Neural progenitor cell (in vitro differentiated cells): Measurements from ENCODE around the gene OSCP1. TPM values are rescaled to one million over a fixed set of nuclear protein-coding genes. Genes with fewer than 3 reads are reported as not detected.

Experiments
- DNase-seq: peaks from one replicate; pipeline ENCODE4 v3.0.0-alpha.2; 2016; ENCODE audit warnings: low spot score
- H2AFZ ChIP-seq: fragments of 200-600 bp; sonication (generic); replicated peaks from 2 replicates; pipeline ENCODE4 v1.6.1; 2016; ENCODE audit warnings: antibody characterized with exemption
- H3F3A ChIP-seq: fragments of 200-600 bp; sonication (generic); 2 replicates; pipeline ENCODE4 v1.6.1; 2016; ENCODE audit warnings: antibody characterized with exemption, low read depth
- H3K27ac ChIP-seq: fragments of 200-600 bp; sonication (generic); 2 replicates; pipeline ENCODE4 v1.5.1; 2016; ENCODE audit warnings: mild to moderate bottlenecking
- H3K27me3 ChIP-seq: fragments of 200-600 bp; sonication (generic); 2 replicates; pipeline ENCODE4 v1.6.1; 2016; ENCODE audit warnings: mild to moderate bottlenecking, moderate library complexity
- H3K36me3 ChIP-seq: fragments of 200-600 bp; sonication (generic); 2 replicates; pipeline ENCODE4 v1.5.1; 2016
- H3K4me1 ChIP-seq: fragments of 200-600 bp; sonication (generic); 2 replicates; pipeline ENCODE4 v1.6.1; 2016; ENCODE audit warnings: mixed run types
- H3K4me2 ChIP-seq: fragments of 200-600 bp; sonication (generic); 2 replicates; pipeline ENCODE4 v1.6.1; 2016
- H3K4me3 ChIP-seq: fragments of 200-600 bp; sonication (generic); 2 replicates; pipeline ENCODE4 v1.5.1; 2016
- H3K79me2 ChIP-seq: fragments of 200-600 bp; sonication (generic); 2 replicates; pipeline ENCODE4 v1.6.1; 2016; ENCODE audit warnings: low read depth
- H3K9ac ChIP-seq: fragments of 200-600 bp; sonication (generic); 2 replicates; pipeline ENCODE4 v1.6.1; 2016
- H3K9me3 ChIP-seq: fragments of 200-600 bp; sonication (generic); 2 replicates; pipeline ENCODE4 v1.5.1; 2016; ENCODE audit warnings: low read depth
- H4K20me1 ChIP-seq: fragments of 200-600 bp; sonication (generic); 2 replicates; pipeline ENCODE4 v1.6.1; 2016; ENCODE audit warnings: low read depth
- H3K27ac Mint-ChIP-seq: 3 replicates; pipeline ENCODE4 v1.8.0; 2021; ENCODE audit warnings: mixed read lengths
- H3K27me3 Mint-ChIP-seq: 2 replicates; pipeline ENCODE4 v1.8.0; 2022; ENCODE audit warnings: low read depth, mild to moderate bottlenecking, inconsistent platforms, moderate library complexity, mixed read lengths; ENCODE audit not compliant: insufficient read depth
- H3K36me3 Mint-ChIP-seq: 3 replicates; pipeline ENCODE4 v1.8.0; 2021; ENCODE audit warnings: mixed read lengths
- H3K4me1 Mint-ChIP-seq: 3 replicates; pipeline ENCODE4 v1.8.0; 2021; ENCODE audit warnings: mixed read lengths
- H3K4me3 Mint-ChIP-seq: 3 replicates; pipeline ENCODE4 v1.8.0; 2021; ENCODE audit warnings: mild to moderate bottlenecking, moderate library complexity, mixed read lengths
- H3K9me3 Mint-ChIP-seq: 3 replicates; pipeline ENCODE4 v1.8.0; 2020; ENCODE audit warnings: mixed read lengths
- EZH2 ChIP-seq: fragments of 200-600 bp; sonication (generic); IDR thresholded peaks from 2 replicates; pipeline ENCODE4 v1.6.1; 2017; ENCODE audit warnings: antibody characterized with exemption, mild to moderate bottlenecking, moderate library complexity
- EZH2phosphoT487 ChIP-seq: fragments of 200-600 bp; sonication (generic); IDR thresholded peaks from 2 replicates; pipeline ENCODE4 v1.6.1; 2017; ENCODE audit warnings: antibody characterized with exemption
- total RNA-seq: library from RNA; depleted of rRNA; stranded (reverse); fragments of >200 nt; gene quantifications from 2 replicates; pipeline ENCODE4 v1.2.3, GENCODE V29; 2015; ENCODE audit warnings: low replicate concordance
- TF ChIP-seq, protein P1 (sequence below): fragments of 200-600 bp; sonication (generic); IDR thresholded peaks from 2 replicates; pipeline ENCODE4 v1.5.1; 2017; ENCODE audit warnings: antibody characterized with exemption, mild to moderate bottlenecking

The OSCP1 gene
- total RNA-seq, 1 donor from 2014 or later, result 7.8 TPM

DNA sequence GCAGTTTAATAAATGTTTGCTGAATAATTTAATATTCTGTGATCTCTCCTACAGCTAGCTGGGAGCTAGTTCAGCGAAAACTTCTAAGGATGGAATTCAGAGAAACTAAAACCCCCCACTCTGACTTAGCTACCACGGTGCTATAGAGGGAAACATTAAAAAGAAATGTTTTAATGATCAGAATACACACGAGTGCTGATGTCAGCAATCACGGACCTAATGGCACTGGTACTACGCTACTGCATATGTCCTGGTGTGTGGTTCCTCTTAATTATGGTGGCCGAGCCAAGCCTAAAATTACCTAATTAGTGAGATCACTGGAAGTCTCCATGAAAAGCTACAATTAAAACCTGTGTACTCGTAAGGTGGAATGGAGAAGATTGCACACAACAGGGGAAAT lies 28.6 kb downstream of the OSCP1 start:
- Histone ChIP-seq H2AFZ (no peak overlapping the region), H3F3A (no peaks in the 10 kb centered on the region), H3K27ac (no peak overlapping the region), H3K36me3 (no peaks in the 10 kb centered on the region), H3K79me2 (no peaks in the 10 kb centered on the region), H3K4me3 (no peak overlapping the region), H3K4me2 (no peak overlapping the region), H3K27me3 (no peaks in the 10 kb centered on the region), H4K20me1 (no peaks in the 10 kb centered on the region), H3K9me3 (no peaks in the 10 kb centered on the region), H3K9ac (no peak overlapping the region), H3K4me1 (no peaks in the 10 kb centered on the region)
- Mint-ChIP-seq H3K4me1 (peaks cover 8% of the 10 kb centered on the region), H3K27me3 (peaks cover 9% of the 10 kb centered on the region), H3K9me3 (no peaks in the 10 kb centered on the region), H3K36me3 (peaks cover 9% of the 10 kb centered on the region), H3K4me3 (no peak overlapping the region), H3K27ac (no peak overlapping the region)
- DNase-seq, result no peak
- TF ChIP-seq EZH2phosphoT487 (no peak), EZH2 (no peak)
- TF ChIP-seq, protein P1, sequence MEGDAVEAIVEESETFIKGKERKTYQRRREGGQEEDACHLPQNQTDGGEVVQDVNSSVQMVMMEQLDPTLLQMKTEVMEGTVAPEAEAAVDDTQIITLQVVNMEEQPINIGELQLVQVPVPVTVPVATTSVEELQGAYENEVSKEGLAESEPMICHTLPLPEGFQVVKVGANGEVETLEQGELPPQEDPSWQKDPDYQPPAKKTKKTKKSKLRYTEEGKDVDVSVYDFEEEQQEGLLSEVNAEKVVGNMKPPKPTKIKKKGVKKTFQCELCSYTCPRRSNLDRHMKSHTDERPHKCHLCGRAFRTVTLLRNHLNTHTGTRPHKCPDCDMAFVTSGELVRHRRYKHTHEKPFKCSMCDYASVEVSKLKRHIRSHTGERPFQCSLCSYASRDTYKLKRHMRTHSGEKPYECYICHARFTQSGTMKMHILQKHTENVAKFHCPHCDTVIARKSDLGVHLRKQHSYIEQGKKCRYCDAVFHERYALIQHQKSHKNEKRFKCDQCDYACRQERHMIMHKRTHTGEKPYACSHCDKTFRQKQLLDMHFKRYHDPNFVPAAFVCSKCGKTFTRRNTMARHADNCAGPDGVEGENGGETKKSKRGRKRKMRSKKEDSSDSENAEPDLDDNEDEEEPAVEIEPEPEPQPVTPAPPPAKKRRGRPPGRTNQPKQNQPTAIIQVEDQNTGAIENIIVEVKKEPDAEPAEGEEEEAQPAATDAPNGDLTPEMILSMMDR, result no peak

DNA sequence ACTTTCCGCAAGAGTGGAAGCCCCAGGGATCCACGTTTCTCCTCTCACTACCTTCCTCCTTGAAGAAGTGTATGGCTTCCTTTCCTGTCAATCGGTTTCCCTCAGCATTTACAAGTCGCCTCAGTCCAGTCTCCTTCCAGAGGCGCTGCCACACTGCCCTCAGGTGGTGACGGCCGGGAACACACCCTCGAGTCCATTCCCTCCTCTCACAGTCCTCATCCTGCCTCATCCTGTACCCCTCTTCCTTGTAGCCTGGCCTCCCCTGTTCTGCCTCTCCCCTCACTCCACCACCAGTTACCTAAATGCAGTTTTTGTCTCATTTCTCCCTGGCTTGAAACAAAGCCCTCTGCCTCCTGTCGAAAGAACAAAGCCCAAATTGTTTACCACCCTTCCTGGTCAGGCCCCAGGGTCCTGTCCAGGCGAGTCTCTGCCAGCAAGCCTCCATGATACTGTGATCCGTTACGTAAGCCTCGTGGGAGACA lies 29.4 kb downstream of the OSCP1 start:
- Histone ChIP-seq H3K36me3 (no peaks in the 10 kb centered on the region), H4K20me1 (no peaks in the 10 kb centered on the region), H3K4me1 (no peaks in the 10 kb centered on the region), H3K79me2 (no peaks in the 10 kb centered on the region), H3K27ac (no peak overlapping the region), H3K9me3 (no peaks in the 10 kb centered on the region), H3K4me3 (no peak overlapping the region), H3F3A (no peaks in the 10 kb centered on the region), H3K9ac (no peak overlapping the region), H3K4me2 (no peak overlapping the region), H3K27me3 (no peaks in the 10 kb centered on the region), H2AFZ (no peak overlapping the region)
- H3K27ac Mint-ChIP-seq, result peak overlapping the region; percentile 65
- TF ChIP-seq, protein P1, result peak; percentile 84
- no peak for TF ChIP-seq EZH2
- peaks cover 9% of the 10 kb centered on the region for H3K27me3 Mint-ChIP-seq
- H3K4me3 Mint-ChIP-seq, result peak overlapping the region; percentile 49
- H3K4me1 Mint-ChIP-seq, result peaks cover 8% of the 10 kb centered on the region
- peaks cover 9% of the 10 kb centered on the region for H3K36me3 Mint-ChIP-seq
- DNase-seq, result peak; percentile 87
- no peaks in the 10 kb centered on the region for H3K9me3 Mint-ChIP-seq

DNA sequence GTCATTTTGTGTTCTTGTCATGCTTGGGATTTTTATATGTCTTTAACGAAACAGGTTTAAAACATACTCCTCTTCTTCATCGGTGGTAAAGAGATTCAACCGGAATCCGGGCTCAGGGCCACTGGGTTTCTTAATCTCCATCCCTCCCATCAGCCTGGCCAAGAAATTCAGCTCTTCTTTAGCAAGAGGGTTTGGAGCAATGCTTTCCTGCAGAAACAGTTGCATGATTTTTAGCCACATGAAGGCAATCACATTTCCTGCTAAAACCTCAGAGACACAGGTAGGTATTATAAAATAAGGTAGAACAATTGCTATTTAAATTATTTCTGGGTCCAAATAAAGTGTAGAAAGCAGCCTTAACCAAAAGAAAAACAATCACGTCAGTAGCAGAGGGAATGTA lies 29.8 kb downstream of the OSCP1 start:
- Mint-ChIP-seq H3K9me3 (no peaks in the 10 kb centered on the region), H3K4me1 (peaks cover 8% of the 10 kb centered on the region), H3K27me3 (peaks cover 8% of the 10 kb centered on the region), H3K4me3 (no peak overlapping the region), H3K27ac (peak overlapping the region; percentile 65), H3K36me3 (peaks cover 9% of the 10 kb centered on the region)
- Histone ChIP-seq H3K79me2 (no peaks in the 10 kb centered on the region), H2AFZ (no peak overlapping the region), H3K27me3 (no peaks in the 10 kb centered on the region), H3F3A (no peaks in the 10 kb centered on the region), H3K9ac (no peak overlapping the region), H3K4me2 (no peak overlapping the region), H4K20me1 (no peaks in the 10 kb centered on the region), H3K9me3 (no peaks in the 10 kb centered on the region), H3K4me3 (no peak overlapping the region), H3K36me3 (no peaks in the 10 kb centered on the region), H3K27ac (no peak overlapping the region), H3K4me1 (no peaks in the 10 kb centered on the region)
- DNase-seq, result no peak
- TF ChIP-seq, protein P1, result no peak
- TF ChIP-seq EZH2 (no peak), EZH2phosphoT487 (no peak)
